H9 (cell line): Measurements from ENCODE around the gene SSTR3. TPM values are rescaled to one million over a fixed set of nuclear protein-coding genes. Genes with fewer than 3 reads are reported as not detected.

Experiments used
- DNase-seq: peaks from one replicate; pipeline ENCODE4 v3.0.0-alpha.2; 2017
- H2AFZ ChIP-seq: one replicate; pipeline ENCODE4 v1.6.1; 2013; ENCODE audit warnings: mild to moderate bottlenecking, low read length, control low read depth, moderate library complexity
- H2AK5ac ChIP-seq: 2 replicates; pipeline ENCODE4 v1.6.1; 2013; ENCODE audit warnings: low read length, control low read depth, mixed read lengths; ENCODE audit not compliant: insufficient read length
- H2BK120ac ChIP-seq: one replicate; pipeline ENCODE4 v1.6.1; 2013; ENCODE audit warnings: low read depth, mild to moderate bottlenecking, low read length, control low read depth, inconsistent platforms; ENCODE audit not compliant: poor library complexity, severe bottlenecking
- H2BK12ac ChIP-seq: 2 replicates; pipeline ENCODE4 v1.6.1; 2013; ENCODE audit warnings: low read length, control low read depth, mixed read lengths, low read depth; ENCODE audit not compliant: insufficient read length
- H2BK15ac ChIP-seq: 2 replicates; pipeline ENCODE4 v1.6.1; 2013; ENCODE audit warnings: low read depth, low read length, control low read depth
- H2BK20ac ChIP-seq: one replicate; pipeline ENCODE4 v1.6.1; 2013; ENCODE audit warnings: low read depth, mild to moderate bottlenecking, low read length, control low read depth, inconsistent platforms; ENCODE audit not compliant: poor library complexity, severe bottlenecking
- H2BK5ac ChIP-seq: 2 replicates; pipeline ENCODE4 v1.6.1; 2013; ENCODE audit warnings: low read length, control low read depth, mixed read lengths; ENCODE audit not compliant: insufficient read length
- H3K14ac ChIP-seq: 2 replicates; pipeline ENCODE4 v1.6.1; 2013; ENCODE audit warnings: low read length, control low read depth; ENCODE audit not compliant: insufficient read depth
- H3K18ac ChIP-seq: 2 replicates; pipeline ENCODE4 v1.6.1; 2013; ENCODE audit warnings: low read depth, mild to moderate bottlenecking, mixed read lengths, low read length, control low read depth; ENCODE audit not compliant: insufficient read length
- H3K23ac ChIP-seq: 2 replicates; pipeline ENCODE4 v1.6.1; 2013; ENCODE audit warnings: low read length, control low read depth, mixed read lengths, low read depth; ENCODE audit not compliant: insufficient read length
- H3K23me2 ChIP-seq: 2 replicates; pipeline ENCODE4 v1.6.1; 2013; ENCODE audit warnings: low read depth, mild to moderate bottlenecking, mixed read lengths, low read length, control low read depth; ENCODE audit not compliant: insufficient read length, poor library complexity, severe bottlenecking
- H3K27ac ChIP-seq: 2 replicates; pipeline ENCODE4 v1.5.1; 2013; ENCODE audit warnings: low read length, control low read depth, mixed read lengths, low read depth; ENCODE audit not compliant: insufficient read length
- H3K27me3 ChIP-seq: 2 replicates; pipeline ENCODE4 v1.6.1; 2013; ENCODE audit warnings: low read length, control low read depth, inconsistent platforms; ENCODE audit not compliant: insufficient read depth
- H3K4ac ChIP-seq: 2 replicates; pipeline ENCODE4 v1.6.1; 2013; ENCODE audit warnings: low read depth, mild to moderate bottlenecking, control low read depth, inconsistent platforms, low read length, moderate library complexity
- H3K4me1 ChIP-seq: 2 replicates; pipeline ENCODE4 v1.6.1; 2013; ENCODE audit warnings: low read length, control low read depth, inconsistent platforms; ENCODE audit not compliant: insufficient read depth
- H3K4me2 ChIP-seq: 2 replicates; pipeline ENCODE4 v1.6.1; 2013; ENCODE audit warnings: low read length, control low read depth, mixed read lengths; ENCODE audit not compliant: insufficient read length, insufficient read depth
- H3K56ac ChIP-seq: 2 replicates; pipeline ENCODE4 v1.6.1; 2013; ENCODE audit warnings: low read depth, mild to moderate bottlenecking, mixed read lengths, low read length, control low read depth; ENCODE audit not compliant: insufficient read length
- H3K79me1 ChIP-seq: 2 replicates; pipeline ENCODE4 v1.6.1; 2013; ENCODE audit warnings: low read depth, mild to moderate bottlenecking, moderate library complexity, low read length, control low read depth, inconsistent platforms; ENCODE audit not compliant: insufficient read depth, poor library complexity, severe bottlenecking
- H3K79me2 ChIP-seq: 2 replicates; pipeline ENCODE4 v1.6.1; 2013; ENCODE audit warnings: low read length, control low read depth, inconsistent platforms; ENCODE audit not compliant: insufficient read depth
- H3K9ac ChIP-seq: 2 replicates; pipeline ENCODE4 v1.6.1; 2013; ENCODE audit warnings: low read length, control low read depth, mixed read lengths; ENCODE audit not compliant: insufficient read length; ENCODE audit errors: extremely low read depth
- H3K9me3 ChIP-seq: one replicate; pipeline ENCODE4 v1.6.1; 2013; ENCODE audit warnings: low read depth, low read length, inconsistent platforms; ENCODE audit not compliant: control insufficient read depth
- H3T11ph ChIP-seq: one replicate; pipeline ENCODE4 v1.6.1; 2013; ENCODE audit warnings: mild to moderate bottlenecking, low read length, control low read depth, inconsistent platforms
- H4K20me1 ChIP-seq: one replicate; pipeline ENCODE4 v1.6.1; 2013; ENCODE audit not compliant: control insufficient read depth, insufficient read length, insufficient read depth
- H4K5ac ChIP-seq: 2 replicates; pipeline ENCODE4 v1.6.1; 2013; ENCODE audit warnings: low read depth, mild to moderate bottlenecking, mixed read lengths, low read length, control low read depth; ENCODE audit not compliant: insufficient read length
- H4K8ac ChIP-seq: replicated peaks from 2 replicates; pipeline ENCODE4 v1.6.1; 2013; ENCODE audit warnings: low read length, control low read depth, mixed read lengths, low read depth; ENCODE audit not compliant: insufficient read length
- H4K91ac ChIP-seq: 2 replicates; pipeline ENCODE4 v1.6.1; 2013; ENCODE audit warnings: low read depth, mild to moderate bottlenecking, moderate library complexity, mixed read lengths, low read length, control low read depth; ENCODE audit not compliant: insufficient read length
- H3K27ac Mint-ChIP-seq, 3 experiments: 2 replicates in 2 of 3; 3 replicates in 1 of 3; pipeline ENCODE4 v1.8.0; 2020 to 2021; ENCODE audit warnings: mixed read lengths in 3 of 3, mild to moderate bottlenecking in 1 of 3, moderate library complexity in 1 of 3
- H3K27me3 Mint-ChIP-seq: 2 replicates; pipeline ENCODE4 v1.8.0; 2021; ENCODE audit warnings: low read depth, mild to moderate bottlenecking, moderate library complexity, mixed read lengths
- H3K36me3 Mint-ChIP-seq, 3 experiments: 2 replicates in 2 of 3; 3 replicates in 1 of 3; pipeline ENCODE4 v1.8.0; 2020 to 2021; ENCODE audit warnings: low read depth in 3 of 3, mixed read lengths in 3 of 3; ENCODE audit not compliant: insufficient read depth in 1 of 3
- H3K4me1 Mint-ChIP-seq, 2 experiments: 2 replicates each; pipeline ENCODE4 v1.8.0; 2020; ENCODE audit warnings: mixed read lengths in 2 of 2
- H3K4me3 Mint-ChIP-seq, 2 experiments: 2 replicates in 1 of 2; 3 replicates in 1 of 2; pipeline ENCODE4 v1.8.0; 2020 to 2021; ENCODE audit warnings: mild to moderate bottlenecking in 2 of 2, mixed read lengths in 2 of 2, moderate library complexity in 1 of 2
- H3K9me3 Mint-ChIP-seq, 2 experiments: 2 replicates in 1 of 2; 3 replicates in 1 of 2; pipeline ENCODE4 v1.8.0; 2020; ENCODE audit warnings: mild to moderate bottlenecking in 2 of 2, mixed read lengths in 2 of 2, moderate library complexity in 1 of 2
- CTCF ChIP-seq: fragments of 200-600 bp; sonication (generic); conservative IDR thresholded peaks from 3 replicates; pipeline ENCODE4 v1.8.0; 2021; ENCODE audit warnings: antibody characterized with exemption, mild to moderate bottlenecking
- WGBS: extraction: QIAGEN DNeasy Blood & Tissue Kit; methylation state at CpG from one replicate; pipeline ENCODE4 v1.1.7; 2013; ENCODE audit warnings: missing lambda C conversion rate, low lambda C conversion rate, mixed read lengths; ENCODE audit not compliant: insufficient read length; ENCODE audit errors: extremely low coverage; 5-methylcytosine and 5-hydroxymethylcytosine counted together
- total RNA-seq: library from RNA; stranded (reverse); gene quantifications from 2 replicates; pipeline ENCODE4 v1.2.1, GENCODE V29; 2021

SSTR3 gene
- total RNA-seq, 1 experiment from 2014 or later, result 0.68 TPM

GRCh38 chr22:37254209-37254866, 42.1 kb upstream of the SSTR3 start:
- no peak overlapping the region for H3K4me2 ChIP-seq
- H3K9ac ChIP-seq, result no peak overlapping the region
- no peak overlapping the region for H2BK5ac ChIP-seq
- no peak for TF ChIP-seq CTCF
- peaks cover 18% of the 10 kb centered on the region for H3K27me3 Mint-ChIP-seq
- 0 out of 2 replicates have a peak, but pooled peaks cover 5% of the 10 kb centered on the region for H3K4me1 ChIP-seq
- no peak for DNase-seq
- no peak overlapping the region for H2AK5ac ChIP-seq
- H4K5ac ChIP-seq, result no peak overlapping the region
- H3K14ac ChIP-seq, result no peak overlapping the region
- H3K23ac ChIP-seq, result no peak overlapping the region
- H4K20me1 ChIP-seq, result no peaks in the 10 kb centered on the region
- H3K4me1 Mint-ChIP-seq, result peaks cover 16 to 38% of the 10 kb centered on the region in 2 experiments
- no peak overlapping the region for H2BK15ac ChIP-seq
- no peak overlapping the region for H3K56ac ChIP-seq
- no peak overlapping the region for H2BK120ac ChIP-seq
- H3K27me3 ChIP-seq, result no peaks in the 10 kb centered on the region
- no CpG with 5 or more reads among the region's 5 CpGs for WGBS
- no peak overlapping the region for H2AFZ ChIP-seq
- no peaks in the 10 kb centered on the region for H3K79me2 ChIP-seq
- H3K9me3 Mint-ChIP-seq, result no peaks in the 10 kb centered on the region
- no peak overlapping the region for H3K27ac Mint-ChIP-seq
- H3K23me2 ChIP-seq, result no peaks in the 10 kb centered on the region
- H2BK20ac ChIP-seq, result no peak overlapping the region
- H3T11ph ChIP-seq, result no peak overlapping the region
- H3K27ac ChIP-seq, result no peak overlapping the region
- H4K8ac ChIP-seq, result no peak overlapping the region
- no peak overlapping the region for H3K4me3 Mint-ChIP-seq
- H4K91ac ChIP-seq, result no peak overlapping the region
- no peak overlapping the region for H2BK12ac ChIP-seq
- H3K18ac ChIP-seq, result no peak overlapping the region
- H3K79me1 ChIP-seq, result no peaks in the 10 kb centered on the region
- no peak overlapping the region for H3K4ac ChIP-seq
- no peaks in the 10 kb centered on the region for H3K9me3 ChIP-seq
- no peaks in the 10 kb centered on the region for H3K36me3 Mint-ChIP-seq
